Karpas-422 (cell line): ENCODE results near the gene CNTNAP1. TPM values are rescaled to one million over a fixed set of nuclear protein-coding genes. Genes with fewer than 3 reads are reported as not detected.

ENCODE experiments used
- DNase-seq: peaks from one replicate; pipeline ENCODE4 v3.0.0-alpha.2; 2015
- H2AFZ ChIP-seq: fragments of 200-600 bp; sonication (generic); 2 replicates; pipeline ENCODE4 v1.6.1; 2014; ENCODE audit warnings: antibody characterized with exemption, low read length, mixed read lengths
- H3K27ac ChIP-seq: fragments of 200-600 bp; sonication (generic); 2 replicates; pipeline ENCODE4 v1.5.1; 2014; ENCODE audit warnings: mild to moderate bottlenecking, low read length, moderate library complexity
- H3K27me3 ChIP-seq: fragments of 200-600 bp; sonication (generic); 2 replicates; pipeline ENCODE4 v1.6.1; 2014; ENCODE audit warnings: low read length, mixed read lengths
- H3K36me3 ChIP-seq: fragments of 200-600 bp; sonication (generic); 2 replicates; pipeline ENCODE4 v1.6.1; 2014; ENCODE audit warnings: low read length, mixed read lengths; ENCODE audit not compliant: insufficient read depth
- H3K4me1 ChIP-seq: fragments of 200-600 bp; sonication (generic); 2 replicates; pipeline ENCODE4 v1.6.1; 2014; ENCODE audit warnings: mild to moderate bottlenecking, low read length, mixed read lengths
- H3K4me2 ChIP-seq: fragments of 200-600 bp; sonication (generic); 2 replicates; pipeline ENCODE4 v1.6.1; 2014; ENCODE audit warnings: low read length, low read depth, mild to moderate bottlenecking; ENCODE audit not compliant: poor library complexity, severe bottlenecking
- H3K4me3 ChIP-seq: fragments of 200-600 bp; sonication (generic); 2 replicates; pipeline ENCODE4 v1.5.1; 2014; ENCODE audit warnings: mild to moderate bottlenecking, antibody characterized with exemption, low read length, mixed read lengths
- H3K79me2 ChIP-seq: fragments of 200-600 bp; sonication (generic); 2 replicates; pipeline ENCODE4 v1.6.1; 2014; ENCODE audit warnings: mild to moderate bottlenecking, low read length, mixed read lengths
- H3K9ac ChIP-seq: fragments of 200-600 bp; sonication (generic); 2 replicates; pipeline ENCODE4 v1.6.0; 2014; ENCODE audit warnings: low read length
- H3K9me2 ChIP-seq: fragments of 200-600 bp; sonication (generic), shearing (Covaris generic); replicated peaks from 2 replicates; pipeline ENCODE4 v1.6.0; 2014; ENCODE audit warnings: mild to moderate bottlenecking, low read length, moderate library complexity; ENCODE audit not compliant: insufficient read depth
- H3K9me3 ChIP-seq: fragments of 300-700, 200-600 bp; sonication (generic); 2 replicates; pipeline ENCODE4 v1.6.1; 2014; ENCODE audit warnings: low read length, mixed read lengths
- H4K20me1 ChIP-seq: fragments of 200-600 bp; sonication (generic); 2 replicates; pipeline ENCODE4 v1.6.1; 2014; ENCODE audit warnings: mild to moderate bottlenecking, antibody characterized with exemption, low read length, low read depth; ENCODE audit not compliant: insufficient read depth
- total RNA-seq: library from RNA; depleted of rRNA; stranded (reverse); fragments of >200 nt; shearing (Covaris generic); gene quantifications from 2 replicates; pipeline ENCODE4 v1.2.3, GENCODE V29; 2014; ENCODE audit warnings: low replicate concordance

Gene CNTNAP1
- total RNA-seq, 1 experiment from 2014 or later: 0.19 TPM

DNA sequence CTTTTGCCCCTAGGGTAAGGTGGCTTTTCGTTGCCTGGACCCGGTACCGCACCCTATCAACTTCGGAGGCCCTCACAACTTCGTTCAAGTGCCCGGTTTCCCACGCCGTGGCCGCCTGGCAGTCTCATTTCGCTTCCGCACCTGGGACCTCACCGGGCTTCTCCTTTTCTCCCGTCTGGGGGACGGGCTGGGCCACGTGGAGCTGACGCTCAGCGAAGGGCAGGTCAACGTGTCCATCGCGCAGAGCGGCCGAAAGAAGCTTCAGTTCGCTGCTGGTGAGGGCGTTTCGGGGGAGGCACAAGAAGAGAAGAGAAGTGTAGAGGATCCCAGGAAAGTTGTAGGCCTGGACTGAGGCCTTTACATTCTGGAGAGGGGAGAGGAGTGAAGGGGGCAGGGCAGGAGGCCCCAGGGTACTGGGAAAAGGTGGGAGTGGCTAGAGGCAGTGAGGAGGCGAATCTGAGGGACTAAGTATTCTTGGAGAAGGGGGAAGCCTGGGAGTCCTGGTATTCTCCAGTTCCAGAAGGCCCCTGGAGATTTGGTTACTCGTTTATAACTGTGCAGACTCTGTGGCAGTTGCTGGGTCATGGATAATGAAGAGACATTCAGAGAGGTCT, 5.5 kb downstream of the CNTNAP1 start:
- H2AFZ ChIP-seq: no peak overlapping the region
- no peak overlapping the region for H3K27ac ChIP-seq
- no peaks in the 10 kb centered on the region for H3K9me3 ChIP-seq
- no peaks in the 10 kb centered on the region for H3K27me3 ChIP-seq
- H3K4me2 ChIP-seq: no peak overlapping the region
- no peaks in the 10 kb centered on the region for H3K36me3 ChIP-seq
- DNase-seq: no peak
- H3K4me3 ChIP-seq: no peak overlapping the region
- H3K9me2 ChIP-seq: no peaks in the 10 kb centered on the region
- no peaks in the 10 kb centered on the region for H3K79me2 ChIP-seq
- no peaks in the 10 kb centered on the region for H3K4me1 ChIP-seq
- no peak overlapping the region for H3K9ac ChIP-seq
- H4K20me1 ChIP-seq: no peaks in the 10 kb centered on the region

DNA sequence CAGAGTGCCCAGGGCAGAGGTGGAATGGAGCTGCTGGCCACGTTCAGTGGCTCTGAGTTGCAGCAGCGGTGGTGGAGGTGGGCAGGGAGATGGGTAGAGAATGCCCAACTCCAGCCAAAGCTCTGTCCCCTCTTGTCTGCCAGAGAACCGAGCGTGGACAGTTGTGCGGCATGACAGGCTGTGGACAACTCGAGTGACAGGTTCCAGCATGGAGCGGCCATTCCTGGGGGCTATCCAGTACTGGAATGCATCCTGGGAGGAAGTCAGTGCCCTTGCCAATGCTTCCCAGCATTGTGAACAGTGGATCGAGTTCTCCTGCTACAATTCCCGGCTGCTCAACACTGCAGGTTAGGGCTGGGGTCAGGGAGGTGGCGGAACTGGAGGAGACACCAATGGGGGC, 8.3 kb downstream of the CNTNAP1 start:
- Histone ChIP-seq H3K4me2 (no peak overlapping the region), H3K9me2 (no peaks in the 10 kb centered on the region), H3K4me3 (no peak overlapping the region), H3K9ac (no peak overlapping the region), H3K9me3 (no peaks in the 10 kb centered on the region), H4K20me1 (no peaks in the 10 kb centered on the region), H3K27ac (no peak overlapping the region), H3K79me2 (no peaks in the 10 kb centered on the region), H2AFZ (no peak overlapping the region), H3K27me3 (no peaks in the 10 kb centered on the region), H3K4me1 (no peaks in the 10 kb centered on the region), H3K36me3 (no peaks in the 10 kb centered on the region)
- DNase-seq: no peak

DNA sequence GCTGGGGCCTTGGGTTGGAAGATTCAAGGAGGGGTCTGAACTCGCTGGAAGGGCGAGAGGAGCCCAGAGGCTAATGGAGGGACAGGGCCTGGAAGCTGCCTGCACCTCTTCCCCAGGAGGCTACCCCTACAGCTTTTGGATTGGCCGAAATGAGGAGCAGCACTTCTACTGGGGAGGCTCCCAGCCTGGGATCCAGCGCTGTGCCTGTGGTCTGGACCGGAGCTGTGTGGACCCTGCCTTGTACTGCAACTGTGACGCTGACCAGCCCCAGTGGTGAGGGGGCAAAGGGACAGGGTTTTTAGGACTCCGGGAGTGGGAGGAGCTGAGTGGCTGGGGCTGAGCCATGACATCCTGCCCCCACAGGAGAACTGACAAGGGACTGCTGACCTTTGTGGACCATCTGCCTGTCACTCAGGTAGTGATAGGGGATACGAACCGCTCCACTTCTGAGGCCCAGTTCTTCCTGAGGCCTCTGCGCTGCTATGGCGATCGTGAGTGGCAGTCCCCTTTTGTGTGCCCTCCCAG, 8.8 kb downstream of the CNTNAP1 start:
- Histone ChIP-seq H3K36me3 (no peaks in the 10 kb centered on the region), H3K27me3 (no peaks in the 10 kb centered on the region), H4K20me1 (no peaks in the 10 kb centered on the region), H3K79me2 (no peaks in the 10 kb centered on the region), H3K4me2 (no peak overlapping the region), H3K27ac (no peak overlapping the region), H3K9ac (no peak overlapping the region), H3K4me3 (no peak overlapping the region), H3K9me3 (no peaks in the 10 kb centered on the region), H2AFZ (no peak overlapping the region), H3K9me2 (no peaks in the 10 kb centered on the region), H3K4me1 (no peaks in the 10 kb centered on the region)
- DNase-seq: no peak

DNA sequence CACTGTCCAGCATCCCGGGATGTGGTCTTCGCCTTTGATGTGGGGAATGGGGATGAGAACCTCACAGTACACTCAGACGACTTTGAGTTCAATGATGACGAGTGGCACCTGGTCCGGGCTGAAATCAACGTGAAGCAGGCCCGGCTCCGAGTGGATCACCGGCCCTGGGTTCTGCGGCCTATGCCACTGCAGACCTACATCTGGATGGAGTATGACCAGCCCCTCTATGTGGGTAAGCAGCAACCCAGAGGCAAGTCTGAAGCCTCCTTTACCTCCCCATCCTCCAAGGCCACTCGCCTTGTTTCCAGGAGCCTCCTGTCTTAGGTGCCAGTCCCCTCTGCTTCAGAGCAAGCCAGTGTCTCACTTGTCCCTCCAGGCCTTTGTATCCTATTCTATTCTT, 10.2 kb downstream of the CNTNAP1 start:
- Histone ChIP-seq H3K27ac (no peak overlapping the region), H3K36me3 (no peaks in the 10 kb centered on the region), H3K9me2 (no peaks in the 10 kb centered on the region), H2AFZ (no peak overlapping the region), H3K27me3 (no peaks in the 10 kb centered on the region), H3K4me2 (no peak overlapping the region), H4K20me1 (no peaks in the 10 kb centered on the region), H3K79me2 (no peaks in the 10 kb centered on the region), H3K9me3 (no peaks in the 10 kb centered on the region), H3K4me1 (no peaks in the 10 kb centered on the region), H3K4me3 (no peak overlapping the region), H3K9ac (no peak overlapping the region)
- no peak for DNase-seq

DNA sequence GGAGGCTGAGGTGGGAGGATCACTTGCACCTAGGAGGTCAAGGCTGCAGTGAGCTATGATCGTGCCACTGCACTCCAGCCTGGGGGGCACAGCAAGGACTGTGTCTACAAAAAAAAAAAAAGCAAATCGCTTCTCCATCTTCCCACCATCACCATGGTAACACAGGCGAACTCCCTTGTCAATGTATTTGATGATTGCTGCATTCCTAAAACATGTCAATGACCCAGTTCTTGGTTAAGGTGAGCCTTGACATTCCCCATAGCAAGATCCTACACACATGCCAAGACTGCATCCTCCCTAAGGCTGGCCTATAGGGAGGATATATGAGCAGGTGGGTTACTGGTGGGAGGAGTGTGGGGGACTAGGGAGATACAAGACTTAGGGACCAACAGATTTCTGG, 12.2 kb downstream of the CNTNAP1 start:
- Histone ChIP-seq H3K9me3 (no peaks in the 10 kb centered on the region), H3K4me1 (no peaks in the 10 kb centered on the region), H2AFZ (no peak overlapping the region), H3K36me3 (no peaks in the 10 kb centered on the region), H3K27ac (no peak overlapping the region), H3K9me2 (no peaks in the 10 kb centered on the region), H4K20me1 (no peaks in the 10 kb centered on the region), H3K4me2 (no peak overlapping the region), H3K27me3 (no peaks in the 10 kb centered on the region), H3K9ac (no peak overlapping the region), H3K4me3 (no peak overlapping the region), H3K79me2 (no peaks in the 10 kb centered on the region)
- no peak for DNase-seq

DNA sequence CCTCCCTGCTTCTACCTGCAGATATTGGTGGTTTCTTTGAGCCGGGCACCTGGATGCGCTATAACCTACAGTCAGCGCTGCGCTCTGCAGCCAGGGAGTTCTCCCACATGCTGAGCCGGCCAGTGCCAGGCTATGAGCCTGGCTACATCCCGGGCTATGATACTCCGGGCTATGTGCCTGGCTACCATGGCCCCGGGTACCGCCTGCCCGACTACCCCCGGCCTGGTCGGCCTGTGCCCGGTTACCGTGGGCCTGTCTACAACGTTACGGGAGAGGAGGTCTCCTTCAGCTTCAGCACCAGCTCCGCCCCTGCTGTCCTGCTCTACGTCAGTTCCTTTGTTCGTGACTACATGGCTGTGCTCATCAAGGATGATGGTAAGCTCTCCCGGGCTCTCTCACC, 13.2 kb downstream of the CNTNAP1 start:
- no peaks in the 10 kb centered on the region for H3K4me1 ChIP-seq
- H2AFZ ChIP-seq: no peak overlapping the region
- H3K27me3 ChIP-seq: no peaks in the 10 kb centered on the region
- no peaks in the 10 kb centered on the region for H3K9me3 ChIP-seq
- DNase-seq: no peak
- H3K9ac ChIP-seq: no peak overlapping the region
- H3K36me3 ChIP-seq: no peaks in the 10 kb centered on the region
- H3K79me2 ChIP-seq: no peaks in the 10 kb centered on the region
- no peaks in the 10 kb centered on the region for H3K9me2 ChIP-seq
- no peaks in the 10 kb centered on the region for H4K20me1 ChIP-seq
- no peak overlapping the region for H3K27ac ChIP-seq
- H3K4me2 ChIP-seq: no peak overlapping the region
- no peak overlapping the region for H3K4me3 ChIP-seq

DNA sequence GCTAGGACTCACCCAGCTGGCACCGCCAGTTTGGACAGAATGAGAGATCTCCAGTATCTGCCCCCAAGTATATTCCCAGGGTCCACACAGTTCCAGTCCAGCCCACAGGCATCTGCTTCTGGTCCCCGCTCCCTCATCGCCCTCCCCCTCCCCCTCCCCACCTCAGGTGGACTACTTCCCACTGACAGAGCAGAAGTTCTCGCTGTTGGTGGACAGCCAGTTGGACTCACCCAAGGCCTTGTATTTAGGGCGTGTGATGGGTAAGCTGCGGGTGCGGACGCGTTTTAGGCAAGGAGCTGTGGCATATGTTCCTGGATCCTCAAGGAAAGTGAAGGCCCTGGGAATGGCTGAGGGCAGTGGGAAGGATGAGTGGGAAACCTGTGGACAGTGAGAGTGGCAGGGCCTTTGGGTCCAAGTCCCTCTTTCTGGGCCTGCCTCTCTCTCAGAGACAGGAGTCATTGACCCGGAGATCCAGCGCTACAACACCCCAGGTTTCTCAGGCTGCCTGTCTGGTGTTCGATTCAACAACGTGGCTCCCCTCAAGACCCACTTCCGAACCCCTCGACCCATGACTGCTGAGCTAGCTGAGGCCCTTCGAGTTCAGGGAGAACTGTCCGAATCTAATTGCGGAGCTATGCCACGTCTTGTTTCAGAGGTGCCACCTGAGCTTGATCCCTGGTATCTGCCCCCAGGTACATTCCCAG, 14.9 kb downstream of the CNTNAP1 start:
- Histone ChIP-seq H3K27me3 (no peaks in the 10 kb centered on the region), H3K27ac (no peak overlapping the region), H3K4me2 (no peak overlapping the region), H3K4me3 (no peak overlapping the region), H3K79me2 (no peaks in the 10 kb centered on the region), H3K9ac (no peak overlapping the region), H3K4me1 (no peaks in the 10 kb centered on the region), H3K9me3 (no peaks in the 10 kb centered on the region), H3K36me3 (no peaks in the 10 kb centered on the region), H3K9me2 (no peaks in the 10 kb centered on the region), H4K20me1 (no peaks in the 10 kb centered on the region), H2AFZ (no peak overlapping the region)
- no peak for DNase-seq

DNA sequence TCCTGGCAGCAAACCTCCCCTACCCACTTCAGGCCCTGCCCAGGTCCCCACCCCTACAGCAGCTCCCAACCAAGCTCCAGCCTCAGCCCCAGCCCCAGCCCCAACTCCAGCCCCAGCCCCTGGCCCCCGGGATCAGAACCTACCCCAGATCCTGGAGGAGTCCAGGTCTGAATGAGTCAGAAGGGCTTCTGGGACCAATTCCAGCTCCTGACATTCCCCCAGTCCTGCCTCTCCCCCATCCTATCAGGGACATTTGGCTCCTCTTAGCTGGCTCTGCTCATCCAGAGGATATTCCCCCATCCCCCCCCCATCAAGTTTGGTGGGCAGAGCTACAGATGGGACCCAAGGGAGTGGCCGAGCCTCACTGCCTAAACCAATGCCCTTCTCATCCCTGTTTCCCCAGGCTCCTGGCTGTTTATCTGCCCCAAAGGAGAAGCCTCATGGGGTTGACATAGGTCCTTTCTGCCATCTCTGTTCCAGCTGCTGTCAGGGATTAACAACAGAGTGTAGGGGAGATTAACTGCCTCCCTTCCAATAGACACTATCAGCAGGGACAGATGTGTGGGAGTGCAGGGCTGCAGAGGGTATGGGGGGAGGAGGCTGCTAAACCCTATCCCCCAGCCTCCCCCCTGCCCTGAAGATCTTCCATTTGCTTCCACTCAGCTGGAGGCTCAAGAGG, 16.5 kb downstream of the CNTNAP1 start:
- no peak overlapping the region for H3K4me2 ChIP-seq
- H3K27ac ChIP-seq: no peak overlapping the region
- DNase-seq: no peak

More for the DNA sequence above, 16.5 kb downstream of the CNTNAP1 start:
- Histone ChIP-seq H4K20me1 (no peaks in the 10 kb centered on the region), H3K4me3 (no peak overlapping the region), H3K4me1 (no peaks in the 10 kb centered on the region), H3K36me3 (peaks cover 4% of the 10 kb centered on the region; the same call in 1 of the 2 replicates), H3K79me2 (no peaks in the 10 kb centered on the region), H2AFZ (no peak overlapping the region), H3K9me2 (no peaks in the 10 kb centered on the region), H3K27me3 (no peaks in the 10 kb centered on the region), H3K9ac (no peak overlapping the region), H3K9me3 (no peaks in the 10 kb centered on the region)
